Vagina (tissue), 2 donors: ENCODE data around the gene UBR3.

Experiments used
- CTCF ChIP-seq, 3 experiments: fragments of 450-650 bp in 2 of 3; fragments of 200-600 bp in 1 of 3; sonication (generic) in 1 of 3; IDR thresholded peaks; one replicate each; pipeline ENCODE4 v1.5.1; 2017 to 2019; ENCODE audit warnings: antibody characterized with exemption in 3 of 3, mild to moderate bottlenecking in 2 of 3, moderate library complexity in 2 of 3
- POLR2A ChIP-seq, 2 donors: fragments of 450-650 bp; IDR thresholded peaks; one replicate each; pipeline ENCODE4 v1.6.1; 2017; ENCODE audit warnings: antibody characterized with exemption in 2 of 2, mild to moderate bottlenecking in 2 of 2, moderate library complexity in 2 of 2
- POLR2AphosphoS5 ChIP-seq, 2 donors: sonication (generic); formaldehyde crosslinking; IDR thresholded peaks; one replicate each; pipeline ENCODE4 v1.9.0; 2017; ENCODE audit warnings: antibody characterized with exemption in 2 of 2, mild to moderate bottlenecking in 2 of 2, low read depth in 1 of 2; ENCODE audit not compliant: insufficient read depth in 1 of 2

- TF ChIP-seq CTCF (IDR thresholded peaks at IDR 0.05) (no peak), POLR2A (IDR thresholded peaks at IDR 0.05) (no peak), POLR2AphosphoS5 (IDR thresholded peaks at IDR 0.05; ENCODE audit: insufficient read depth in 1 of 2, low read depth in 1 of 2) (no peak)
Observed at GRCh38 chr2:170115501-170116229, 288.4 kb downstream of the UBR3 start.
